Muscle layer of colon (tissue), 2 donors: Measurements from ENCODE around the gene CIRBP.

ENCODE experiments used
- H3K27ac ChIP-seq: one replicate; pipeline ENCODE4 v1.7.0; 2013; ENCODE audit warnings: low read depth, mild to moderate bottlenecking, low read length, moderate library complexity
- H3K27me3 ChIP-seq, 2 donors: one replicate each; pipeline ENCODE4 v1.7.0; 2013; ENCODE audit warnings: low read length in 2 of 2, mild to moderate bottlenecking in 2 of 2; ENCODE audit not compliant: insufficient read depth in 2 of 2, control insufficient read depth in 1 of 2
- H3K36me3 ChIP-seq: one replicate; pipeline ENCODE4 v1.7.0; 2013; ENCODE audit warnings: mild to moderate bottlenecking, low read length; ENCODE audit not compliant: insufficient read depth
- H3K4me1 ChIP-seq: one replicate; pipeline ENCODE4 v1.7.0; 2013; ENCODE audit warnings: mild to moderate bottlenecking, low read length; ENCODE audit not compliant: insufficient read depth
- H3K4me3 ChIP-seq, 2 donors: one replicate each; pipeline ENCODE4 v1.7.0; 2013; ENCODE audit warnings: low read length in 2 of 2, low read depth in 1 of 2, mild to moderate bottlenecking in 1 of 2, moderate library complexity in 1 of 2
- H3K9ac ChIP-seq: one replicate; pipeline ENCODE4 v1.7.0; 2013; ENCODE audit warnings: low read length
- H3K9me3 ChIP-seq: one replicate; pipeline ENCODE4 v1.7.0; 2013; ENCODE audit warnings: mild to moderate bottlenecking, low read length
- donor health status: abdominal sarcoma.
- donor health status: Adenocarcinoma of cecum.

The CIRBP gene

DNA sequence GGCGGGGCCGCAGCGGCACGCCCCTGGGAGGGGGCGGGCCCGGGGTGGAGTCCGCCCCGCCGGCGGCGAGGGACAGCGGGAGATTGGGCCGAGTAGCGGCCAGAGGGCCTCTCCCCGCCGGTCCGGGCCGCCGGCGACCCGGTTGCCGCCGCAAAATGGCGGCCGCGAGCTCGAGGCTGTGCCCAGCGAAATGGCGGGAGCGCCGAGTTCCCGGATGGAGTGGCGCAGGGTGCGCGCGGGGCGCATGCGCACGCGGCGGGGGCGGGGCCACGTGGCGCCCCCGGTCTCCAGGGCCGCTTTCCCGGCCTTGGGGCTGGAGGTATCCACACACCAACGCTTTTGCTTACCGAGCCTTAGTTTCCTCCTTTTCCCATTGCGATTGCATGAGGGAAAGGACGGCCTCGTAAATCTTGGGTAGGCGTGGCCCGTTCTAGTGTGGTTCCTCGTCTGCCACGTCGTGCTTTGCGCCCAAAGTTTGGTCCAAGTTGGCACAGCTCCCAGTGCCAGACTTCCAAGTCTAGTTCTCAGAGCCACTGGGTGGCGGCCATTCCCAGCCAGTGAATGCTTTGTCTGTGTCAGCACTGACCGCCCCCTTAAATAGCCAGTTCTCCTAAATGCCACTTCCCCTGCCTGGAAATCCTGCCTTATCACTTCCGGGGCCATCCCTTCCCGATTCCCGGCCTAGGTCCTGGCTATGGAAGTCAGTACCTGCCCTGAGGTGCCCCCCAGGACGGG is 513 bp downstream of the CIRBP start:
- H3K9me3 ChIP-seq: no peaks in the 10 kb centered on the region
- no peaks in the 10 kb centered on the region for H3K27me3 ChIP-seq
- peak overlapping the region; percentile 91 for H3K9ac ChIP-seq
- peak overlapping the region; percentile 76 to 83 for H3K4me3 ChIP-seq
- H3K36me3 ChIP-seq: peaks cover 42% of the 10 kb centered on the region
- peaks cover 68% of the 10 kb centered on the region for H3K4me1 ChIP-seq
- H3K27ac ChIP-seq: peak overlapping the region; percentile 98

DNA sequence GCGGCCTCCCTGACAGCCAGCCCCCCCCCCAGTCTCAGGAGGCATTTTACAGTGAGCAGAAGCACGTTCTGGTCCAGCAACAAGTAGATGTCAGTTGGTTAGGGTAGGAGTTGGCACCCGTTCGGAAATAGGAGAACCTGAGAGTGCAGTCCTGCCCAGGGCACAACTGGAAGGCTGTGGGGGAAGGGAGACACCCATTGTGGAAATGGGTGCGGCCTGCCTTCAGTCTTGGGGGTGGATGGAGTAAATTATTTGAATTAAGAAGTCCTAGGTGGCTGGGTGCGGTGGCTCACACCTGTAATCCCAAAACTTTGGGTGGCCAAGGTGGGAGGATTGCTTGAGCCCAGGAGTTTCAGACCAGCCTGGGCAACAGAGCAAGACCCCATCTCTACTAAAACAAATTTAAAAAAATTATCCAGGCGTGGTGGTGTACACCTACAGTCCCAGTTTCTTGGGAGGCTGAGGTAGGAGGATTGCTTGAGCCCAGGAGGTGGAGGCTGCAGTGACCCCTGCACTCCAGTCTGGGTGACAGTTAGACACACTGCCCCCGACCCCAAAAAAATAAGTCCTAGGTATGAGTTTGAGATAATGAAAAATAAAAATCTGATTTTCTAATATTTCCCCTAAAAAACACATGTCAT is 1.2 kb downstream of the CIRBP start:
- Histone ChIP-seq H3K36me3 (peaks cover 45% of the 10 kb centered on the region), H3K27ac (peak overlapping the region; percentile 98), H3K4me1 (peaks cover 72% of the 10 kb centered on the region), H3K9ac (peak overlapping the region; percentile 91), H3K27me3 (no peaks in the 10 kb centered on the region), H3K9me3 (no peaks in the 10 kb centered on the region), H3K4me3 (peak overlapping the region; percentile 76 to 83)

DNA sequence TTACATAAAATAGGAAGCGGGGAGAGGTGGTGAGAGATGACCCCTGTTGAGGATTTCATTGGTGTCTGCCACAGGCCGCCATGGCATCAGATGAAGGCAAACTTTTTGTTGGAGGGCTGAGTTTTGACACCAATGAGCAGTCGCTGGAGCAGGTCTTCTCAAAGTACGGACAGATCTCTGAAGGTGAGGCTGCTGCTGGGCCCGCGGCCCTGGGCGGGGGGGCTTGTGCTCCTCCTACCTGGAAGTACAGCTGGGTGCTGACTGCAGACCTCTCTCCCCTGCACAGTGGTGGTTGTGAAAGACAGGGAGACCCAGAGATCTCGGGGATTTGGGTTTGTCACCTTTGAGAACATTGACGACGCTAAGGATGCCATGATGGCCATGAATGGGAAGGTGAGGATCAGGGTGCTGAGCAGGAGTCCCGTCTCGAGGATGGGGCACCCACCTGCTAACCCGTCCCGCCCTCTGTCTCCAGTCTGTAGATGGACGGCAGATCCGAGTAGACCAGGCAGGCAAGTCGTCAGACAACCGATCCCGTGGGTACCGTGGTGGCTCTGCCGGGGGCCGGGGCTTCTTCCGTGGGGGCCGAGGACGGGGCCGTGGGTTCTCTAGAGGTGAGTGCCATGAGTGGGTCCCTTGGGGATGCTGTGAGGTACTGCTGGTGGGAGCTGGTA is 1.9 kb downstream of the CIRBP start:
- Histone ChIP-seq H3K9me3 (no peaks in the 10 kb centered on the region), H3K36me3 (peaks cover 45% of the 10 kb centered on the region), H3K27ac (peak overlapping the region; percentile 98), H3K4me1 (peaks cover 69% of the 10 kb centered on the region), H3K9ac (peak overlapping the region; percentile 91), H3K4me3 (peak overlapping the region; percentile 76 to 83), H3K27me3 (no peaks in the 10 kb centered on the region)

- H3K9me3 ChIP-seq: no peaks in the 10 kb centered on the region
- peak overlapping the region; percentile 98 for H3K27ac ChIP-seq
- H3K4me1 ChIP-seq: peaks cover 73% of the 10 kb centered on the region
- peaks cover 45% of the 10 kb centered on the region for H3K36me3 ChIP-seq
- peak overlapping the region; percentile 91 for H3K9ac ChIP-seq
- H3K4me3 ChIP-seq: peak overlapping the region; percentile 21 to 83
- H3K27me3 ChIP-seq: no peaks in the 10 kb centered on the region
These were observed 2.6 kb downstream of the CIRBP start for GRCh38 chr19:1271528-1272422.

- Histone ChIP-seq H3K4me1 (peaks cover 67% of the 10 kb centered on the region), H3K27me3 (no peaks in the 10 kb centered on the region), H3K27ac (peak overlapping the region; percentile 98), H3K4me3 (peak overlapping the region; percentile 2 to 83), H3K9me3 (no peaks in the 10 kb centered on the region), H3K9ac (peak overlapping the region; percentile 91), H3K36me3 (peaks cover 45% of the 10 kb centered on the region)
These were observed 3.5 kb downstream of the CIRBP start for GRCh38 chr19:1272423-1273262.

GRCh38 chr19:1273263-1274041 is 4.3 kb downstream of the CIRBP start:
- H3K27ac ChIP-seq: peak overlapping the region; percentile 98
- peak overlapping the region in 1 of 2 donors; percentile 11 for H3K4me3 ChIP-seq
- H3K27me3 ChIP-seq: no peaks in the 10 kb centered on the region
- H3K36me3 ChIP-seq: peaks cover 45% of the 10 kb centered on the region
- H3K4me1 ChIP-seq: peaks cover 59% of the 10 kb centered on the region
- H3K9ac ChIP-seq: no peak overlapping the region
- no peaks in the 10 kb centered on the region for H3K9me3 ChIP-seq

DNA sequence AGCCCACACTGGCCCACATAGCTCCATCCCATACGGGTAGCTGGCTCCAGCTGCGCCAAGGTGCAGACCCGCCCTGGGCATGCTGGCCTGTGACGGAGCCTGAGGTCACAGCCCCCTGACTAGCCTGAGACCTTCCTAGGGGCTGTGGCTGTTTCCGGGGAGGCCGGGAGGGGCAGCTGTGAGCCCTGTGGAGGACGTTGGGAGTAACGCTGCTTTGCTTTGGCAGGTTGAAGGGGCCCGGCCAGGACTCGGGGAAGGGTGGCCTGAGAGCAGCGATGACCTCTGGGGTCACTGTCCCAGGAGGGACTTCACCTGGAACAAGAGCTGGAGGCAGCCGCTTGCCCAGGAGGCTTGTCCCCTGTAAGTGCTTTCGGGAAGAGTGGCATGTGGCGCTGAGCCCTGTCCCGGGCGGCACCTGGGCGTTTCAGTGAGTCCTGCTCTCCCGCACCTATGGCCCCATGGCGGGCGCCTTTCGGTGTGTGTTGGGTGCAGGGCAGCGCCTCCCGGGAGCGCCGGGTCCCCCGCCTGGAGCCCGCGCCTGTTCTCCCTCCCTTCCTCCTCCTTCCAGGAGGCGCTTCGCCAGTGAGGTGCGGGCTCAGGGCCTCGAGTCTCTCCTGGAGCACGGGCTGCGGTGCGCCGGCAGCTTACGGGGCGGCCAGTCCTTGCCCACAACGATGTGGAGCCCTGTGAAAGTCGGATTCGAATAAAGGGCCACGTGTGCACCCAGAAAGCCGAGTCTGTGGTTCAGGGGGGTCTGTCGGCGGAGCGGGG is 5.1 kb downstream of the CIRBP start:
- Histone ChIP-seq H3K9me3 (no peaks in the 10 kb centered on the region), H3K27ac (peak overlapping the region; percentile 89), H3K27me3 (no peaks in the 10 kb centered on the region), H3K9ac (no peak overlapping the region), H3K4me3 (peak overlapping the region in 1 of 2 donors; percentile 23), H3K4me1 (peaks cover 55% of the 10 kb centered on the region), H3K36me3 (peaks cover 51% of the 10 kb centered on the region)

- Histone ChIP-seq H3K4me1 (peaks cover 55% of the 10 kb centered on the region), H3K36me3 (peaks cover 54% of the 10 kb centered on the region), H3K27ac (peak overlapping the region; percentile 89), H3K9me3 (no peaks in the 10 kb centered on the region), H3K4me3 (peak overlapping the region; percentile 23 to 59), H3K27me3 (no peaks in the 10 kb centered on the region), H3K9ac (no peak overlapping the region)
These were observed 5.7 kb downstream of the CIRBP start for GRCh38 chr19:1274852-1275259.

DNA sequence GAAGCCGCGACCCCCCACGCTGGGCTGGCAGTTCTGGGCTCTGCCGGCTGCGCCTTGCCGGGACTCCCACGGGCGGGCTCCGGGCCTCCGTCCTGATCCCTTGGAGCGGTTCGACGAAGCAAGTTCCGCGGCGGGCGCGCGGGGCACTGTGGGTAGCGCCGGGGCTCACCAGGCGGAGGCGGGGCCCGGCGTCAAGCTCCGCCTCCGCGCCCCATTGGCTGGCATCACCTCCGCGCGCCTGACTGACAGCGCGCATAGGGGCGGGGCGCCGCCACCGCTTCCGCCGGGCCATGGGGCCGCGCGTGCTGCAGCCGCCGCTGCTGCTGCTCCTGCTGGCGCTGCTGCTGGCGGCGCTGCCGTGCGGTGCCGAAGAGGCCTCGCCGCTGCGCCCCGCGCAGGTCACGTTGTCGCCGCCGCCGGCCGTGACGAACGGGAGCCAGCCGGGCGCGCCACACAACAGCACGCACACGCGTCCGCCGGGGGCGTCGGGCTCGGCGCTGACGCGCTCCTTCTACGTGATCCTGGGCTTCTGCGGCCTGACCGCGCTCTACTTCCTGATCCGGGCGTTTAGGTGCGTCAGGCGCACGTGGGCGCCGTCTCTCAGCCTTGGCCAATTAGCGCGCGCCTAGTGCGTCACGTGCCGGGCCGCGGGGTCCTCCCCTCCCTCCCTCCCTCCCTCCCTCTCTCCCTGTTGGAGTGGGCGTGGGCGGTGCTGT is 6.3 kb downstream of the CIRBP start, which contains the start of gene FAM174C:
TSS of gene FAM174C (plus strand) at position 271 of the 716 bp plus-strand sequence. CDS start at position 291, 20 bp downstream.
- H3K27me3 ChIP-seq: no peaks in the 10 kb centered on the region
- H3K9me3 ChIP-seq: no peaks in the 10 kb centered on the region
- peaks cover 54% of the 10 kb centered on the region for H3K36me3 ChIP-seq
- H3K4me1 ChIP-seq: peaks cover 54% of the 10 kb centered on the region
- H3K27ac ChIP-seq: peak within 1 kb of the TSS; percentile 96
- peak within 1 kb of the TSS; percentile 59 to 68 for H3K4me3 ChIP-seq
- peak within 1 kb of the TSS; percentile 57 for H3K9ac ChIP-seq
